K562 (cell line): ENCODE results near the gene LRRC3C. TPM values are rescaled to one million over a fixed set of nuclear protein-coding genes. Genes with fewer than 3 reads are reported as not detected.

Experiments used
- ATAC-seq: fragments of 200-7000 bp; cut with Tn5 transposase; 3 replicates; pipeline ENCODE4 v1.9.1; 2020; ENCODE audit warnings: moderate library complexity
- BruUV-seq: library from RNA; stranded (reverse); fragments of 400-500 nt; replicated peaks from 2 replicates; lab custom pipeline; 2021; lab: Mats Ljungman, UMichigan
- CTCF ChIA-PET: fragments of 300-600 bp; formaldehyde crosslinking; extraction: SDS; loops from one replicate; lab custom pipeline; 2021; ENCODE audit warnings: low intra/inter-chr PET ratio; lab: Yijun Ruan, JAX
- POLR2A ChIA-PET: fragments of 300-600, 350-650 bp; sonication (Branson Sonifier 250); formaldehyde crosslinking; extraction: SDS; loops from one replicate; lab custom pipeline; 2021; ENCODE audit warnings: antibody characterized with exemption, inconsistent platforms; lab: Yijun Ruan, JAX
- DNase-seq, 4 experiments: peaks; one replicate each; pipeline versions ENCODE4 v3.0.0 to v3.0.0-alpha.2; 2011 to 2018; ENCODE audit warnings: low spot score in 3 of 4, mixed read lengths in 3 of 4; ENCODE audit errors: extremely low read depth in 1 of 4
- FAIRE-seq: peaks from 2 replicates; lab custom pipeline; 2011; peaks lifted over from hg19 to GRCh38; lab: Jason Lieb, UNC
- H2AFZ ChIP-seq: 2 replicates; pipeline ENCODE4 v1.6.0; 2011; ENCODE audit warnings: low read depth, low read length, control low read depth, inconsistent platforms
- H3K27ac ChIP-seq: fragments of 200-600 bp; 3 replicates; pipeline ENCODE4 v1.8.0; 2011; ENCODE audit warnings: low read depth, mild to moderate bottlenecking, control low read depth, inconsistent platforms, low read length, moderate library complexity, mixed read lengths; ENCODE audit errors: extremely low read depth
- H3K27me3 ChIP-seq, 2 experiments: fragments of 300-600 bp in 1 of 2; 2 replicates in 1 of 2; 3 replicates in 1 of 2; pipeline versions ENCODE4 v1.6.0 to v1.8.0; 2011; ENCODE audit warnings: inconsistent platforms in 2 of 2, low read length in 2 of 2, mild to moderate bottlenecking in 1 of 2, mixed read lengths in 1 of 2, moderate library complexity in 1 of 2; ENCODE audit not compliant: control insufficient read depth in 2 of 2, insufficient read depth in 2 of 2
- H3K36me3 ChIP-seq: fragments of 300-600 bp; 3 replicates; pipeline ENCODE4 v1.8.0; 2011; ENCODE audit warnings: mild to moderate bottlenecking, low read length, inconsistent platforms; ENCODE audit not compliant: control insufficient read depth, insufficient read depth
- H3K4me1 ChIP-seq, 2 experiments: fragments of 200-600 bp in 1 of 2; replicated peaks in 1 of 2; 2 replicates in 1 of 2; 3 replicates in 1 of 2; pipeline versions ENCODE4 v1.5.1 to v1.8.0; 2011; ENCODE audit warnings: inconsistent platforms in 2 of 2, low read length in 2 of 2, mild to moderate bottlenecking in 1 of 2, mixed read lengths in 1 of 2, moderate library complexity in 1 of 2; ENCODE audit not compliant: control insufficient read depth in 2 of 2, insufficient read depth in 2 of 2
- H3K4me2 ChIP-seq: 2 replicates; pipeline ENCODE4 v1.6.1; 2011; ENCODE audit warnings: low read length, control low read depth, inconsistent platforms, mixed read lengths; ENCODE audit not compliant: insufficient read depth
- H3K4me3 ChIP-seq: fragments of 200-600 bp; sonication (generic), shearing (Covaris generic); 2 replicates; pipeline ENCODE4 v1.5.1; 2016; ENCODE audit warnings: control low read depth, inconsistent platforms
- H3K79me2 ChIP-seq: fragments of 200-600 bp; 3 replicates; pipeline ENCODE4 v1.8.0; 2011; ENCODE audit warnings: low read length, inconsistent platforms; ENCODE audit not compliant: control insufficient read depth, insufficient read depth
- H3K9ac ChIP-seq, 2 experiments: 2 replicates each; pipeline versions ENCODE4 v1.6.0 to v1.6.1; 2011; ENCODE audit warnings: low read depth in 2 of 2, low read length in 2 of 2, control low read depth in 1 of 2, inconsistent platforms in 1 of 2, mild to moderate bottlenecking in 1 of 2, mixed read lengths in 1 of 2; ENCODE audit not compliant: insufficient read depth in 1 of 2
- H3K9me1 ChIP-seq: one replicate; pipeline ENCODE4 v1.6.0; 2011; ENCODE audit warnings: inconsistent platforms, mild to moderate bottlenecking, low read length, moderate library complexity; ENCODE audit not compliant: control insufficient read depth, insufficient read depth
- H3K9me3 ChIP-seq: replicated peaks from 2 replicates; pipeline ENCODE4 v1.5.1; 2011; ENCODE audit warnings: low read depth, low read length, inconsistent platforms; ENCODE audit not compliant: control insufficient read depth, insufficient read depth
- H4K20me1 ChIP-seq: replicated peaks from 2 replicates; pipeline ENCODE4 v1.6.1; 2011; ENCODE audit warnings: low read length, inconsistent platforms, mixed read lengths; ENCODE audit not compliant: control insufficient read depth, insufficient read depth
- DPF2 ChIP-seq: fragments of 450-650 bp; IDR thresholded peaks from 2 replicates; pipeline ENCODE4 v1.6.1; 2016
- GABPB2 ChIP-seq: fragments of 250-450 bp; sonication (Bioruptor Pico); conservative IDR thresholded peaks from 2 replicates; pipeline ENCODE4 v1.5.1; 2021; ENCODE audit warnings: mild to moderate bottlenecking
- NFE2L1 ChIP-seq: fragments of 450-650 bp; IDR thresholded peaks from 2 replicates; pipeline ENCODE4 v1.6.1; 2016; ENCODE audit warnings: missing genetic modification characterization, low read depth, mild to moderate bottlenecking, missing compliant biosample characterization, moderate library complexity, borderline replicate concordance
- POLR2G ChIP-seq: fragments of 200-400 bp; formaldehyde crosslinking; IDR thresholded peaks from 2 replicates; pipeline ENCODE4 v1.6.1; 2017; ENCODE audit warnings: low read depth, mild to moderate bottlenecking, antibody characterized with exemption, low read length, moderate library complexity
- SIX5 ChIP-seq, 2 experiments: IDR thresholded peaks; 2 replicates each; pipeline ENCODE4 v1.6.1; 2011; ENCODE audit warnings: low read length in 2 of 2, borderline replicate concordance in 1 of 2, low read depth in 1 of 2, mild to moderate bottlenecking in 1 of 2, moderate library complexity in 1 of 2; ENCODE audit not compliant: insufficient read depth in 1 of 2
- SMAD1 ChIP-seq: fragments of 150-350 bp; IDR thresholded peaks from 2 replicates; pipeline ENCODE4 v1.6.1; 2014; ENCODE audit warnings: low read length, low read depth; ENCODE audit not compliant: partially characterized antibody
- ZNF184 ChIP-seq: sonication (generic); formaldehyde crosslinking; IDR thresholded peaks from 2 replicates; pipeline ENCODE4 v1.5.0; 2020; ENCODE audit warnings: missing genetic modification reagents
- ZNF780A ChIP-seq: fragments of 250-450 bp; sonication (Bioruptor Pico); IDR thresholded peaks from 2 replicates; pipeline ENCODE4 v1.5.0; 2021; ENCODE audit warnings: mild to moderate bottlenecking
- WGBS: fragments of 100-300 bp; shearing (Covaris generic); methylation state at CpG from one replicate; pipeline ENCODE4 v1.1.6; 2016; ENCODE audit warnings: low coverage, mixed read lengths; ENCODE audit not compliant: insufficient coverage; ENCODE audit errors: missing lambda C conversion rate; 5-methylcytosine and 5-hydroxymethylcytosine counted together
- in situ Hi-C: fragments of 300-500 bp; cut with MboI; formaldehyde crosslinking; loops from 4 replicates; pipeline ENCODE4 v1.15.0; 2018; ENCODE audit warnings: inconsistent platforms, mixed read lengths
- intact Hi-C: fragments of 100-400 bp; cut with micrococcal nuclease; formaldehyde crosslinking; loops from 2 replicates; pipeline ENCODE4 v1.14.2; 2022
- polyA plus RNA-seq, 8 experiments: library from polyadenylated mRNA; depleted of rRNA in 4 of 8; stranded (reverse) in 5 of 8; unstranded in 3 of 8; fragments of >200 nt; fragmentation: Nextera tagmentation in 2 of 8; fragmentation: Illumina TruSeq in 1 of 8; extraction: Ambion mirVana in 2 of 8; extraction: Trizol in 1 of 8; gene quantifications; 2 replicates each; pipeline versions ENCODE4 v1.2.1 to v1.2.3, GENCODE V29; 2011 to 2014; ENCODE audit warnings: inconsistent platforms in 1 of 8, missing spikeins in 1 of 8
- total RNA-seq, 7 experiments: library from RNA; depleted of rRNA in 6 of 7; stranded (reverse); fragments of >200 nt in 6 of 7; fragmentation: Illumina TruSeq in 2 of 7; extraction: Trizol in 2 of 7; gene quantifications; 2 replicates each; pipeline versions ENCODE4 v1.2.1 to v1.2.3, GENCODE V29; 2011 to 2021; ENCODE audit warnings: low replicate concordance in 1 of 7
- TF ChIP-seq, protein P1 (sequence below): fragments of 450-650 bp; IDR thresholded peaks from 2 replicates; pipeline ENCODE4 v1.6.1; 2016; ENCODE audit warnings: mild to moderate bottlenecking
- TF ChIP-seq, protein P2 (sequence below), 2 experiments: fragments of 450-650 bp; IDR thresholded peaks; 2 replicates each; pipeline ENCODE4 v1.6.1; 2018; ENCODE audit warnings: mild to moderate bottlenecking in 2 of 2, low read depth in 1 of 2; ENCODE audit not compliant: partially characterized antibody in 2 of 2

LRRC3C gene
- total and polyA plus RNA-seq, 9 of the 15 experiments (the other 6 are each of a cell fraction or from before 2014, with no cell fraction given), result not detected

DNA sequence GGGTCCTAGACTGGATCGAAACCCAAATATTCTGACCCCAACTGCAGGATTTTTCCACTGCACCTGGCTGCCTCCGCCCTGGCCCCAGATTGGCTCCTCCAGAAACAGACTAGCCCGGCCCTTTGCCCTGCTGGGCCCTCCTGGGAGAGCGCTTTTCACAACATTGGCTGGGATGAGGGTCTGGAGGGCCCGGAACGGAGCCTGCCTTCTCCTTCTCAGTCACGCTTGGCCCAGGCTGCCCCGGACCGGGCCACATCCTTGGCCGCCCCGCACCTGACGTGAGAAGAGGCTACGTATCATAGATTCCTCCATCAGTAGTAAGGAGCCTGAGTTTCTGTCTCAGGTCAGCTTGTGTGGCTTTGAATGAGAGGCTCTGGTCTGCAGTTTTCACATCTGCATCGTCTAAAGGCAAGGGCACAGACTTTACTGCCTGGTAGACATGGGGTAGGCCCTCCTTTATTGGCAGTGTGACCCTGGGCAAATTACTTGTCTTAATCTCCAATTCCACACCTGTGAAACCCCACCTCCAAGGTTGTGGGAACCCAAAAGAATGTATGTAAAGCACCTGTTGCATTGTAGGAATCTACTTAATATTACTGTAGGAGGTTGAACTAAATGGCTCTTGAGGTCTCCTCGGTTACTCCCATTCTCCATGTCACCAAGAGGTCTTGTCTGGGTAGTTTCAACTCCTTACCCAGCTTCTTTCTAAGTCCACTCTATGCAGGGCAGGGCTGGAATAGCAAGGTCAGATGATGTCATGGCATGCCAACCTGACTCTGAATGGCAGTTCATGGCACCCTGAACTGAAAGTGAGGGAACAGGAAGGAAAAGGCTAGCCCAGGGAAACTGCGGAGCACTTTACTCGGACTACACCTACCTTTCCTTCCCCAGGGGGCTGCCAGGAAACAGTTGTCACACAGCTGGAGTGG is 661 bp downstream of the LRRC3C start (continued):
- no peak for TF ChIP-seq ZNF780A (CRISPR knock-in tag)

DNA sequence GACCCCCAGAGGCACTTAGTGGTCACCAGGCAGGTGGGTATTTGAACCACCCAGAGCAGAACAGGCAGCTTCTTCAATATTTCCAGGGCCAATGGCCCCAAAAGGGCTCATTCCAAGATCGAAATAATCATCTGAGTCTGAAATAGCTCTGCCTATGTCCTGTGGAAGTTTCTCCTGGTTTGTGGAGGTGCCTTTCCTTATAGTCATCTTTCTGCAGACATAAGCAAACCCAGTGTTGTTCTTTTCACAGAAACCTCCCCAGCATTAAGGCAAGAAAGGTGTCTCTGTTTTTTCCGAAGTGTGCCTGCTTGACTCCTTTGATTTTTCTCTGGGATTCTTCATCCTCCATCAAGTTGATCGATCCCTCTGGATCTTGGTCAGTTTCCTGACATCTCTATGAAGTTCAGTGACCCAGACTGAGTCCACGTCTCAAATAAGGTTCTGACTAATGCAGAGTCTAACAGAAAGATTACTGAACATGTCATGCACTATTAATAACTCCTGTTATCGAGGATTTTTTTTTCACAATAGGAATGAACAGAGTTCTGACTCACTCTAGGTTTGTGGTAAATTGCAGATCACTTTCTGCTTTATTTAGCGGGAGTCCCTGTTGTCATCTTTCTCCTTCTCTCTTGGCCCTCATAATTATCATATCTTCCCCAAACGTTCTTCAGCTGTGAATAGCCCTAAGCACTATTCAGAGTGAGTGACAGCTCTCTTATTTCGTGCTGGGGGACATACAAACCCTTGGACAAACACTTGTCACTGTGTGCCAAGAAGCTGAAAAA is 1.5 kb downstream of the LRRC3C start:
- WGBS, result 8% methylated on average over 8 of the region's 8 CpGs
- Histone ChIP-seq H3K4me1 (peaks cover 27 to 45% of the 10 kb centered on the region in 2 experiments), H4K20me1 (0 out of 2 replicates have a peak, but pooled peaks cover 14% of the 10 kb centered on the region), H3K9ac (peak overlapping the region; percentile 83 to 97; a peak in 2 of 4 replicates), H2AFZ (peak overlapping the region; percentile 7; the same call in 1 of the 2 replicates), H3K9me3 (no peaks in the 10 kb centered on the region), H3K27me3 (no peaks in the 10 kb centered on the region), H3K27ac (peak overlapping the region; percentile 76), H3K4me3 (0 out of 2 replicates have a peak overlapping the region, but pooled peaks have one; percentile 97), H3K4me2 (peak overlapping the region; percentile 95), H3K79me2 (peaks cover 31% of the 10 kb centered on the region), H3K36me3 (peaks cover 4% of the 10 kb centered on the region; the same call in 2 of the 3 replicates), H3K9me1 (peaks cover 4% of the 10 kb centered on the region)
- POLR2A ChIA-PET, result interaction anchor here (0.6 kb wide), 2 partner anchors 13 to 742 kb away, joined by 3 read pairs; no protein-coding TSS in a partner anchor
- FAIRE-seq, result peak; percentile 85
- peak in 1 of 4 experiments; percentile 59 for DNase-seq
- CTCF ChIA-PET, result interaction anchor here (1.0 kb wide), 1 partner anchor 30 kb away, joined by 4 read pairs; no protein-coding TSS in a partner anchor
- in situ Hi-C loops (no loop called here), intact Hi-C loops (no loop called here)
- no peak for ATAC-seq
- BruUV-seq, result no TSS peak
- no peak for TF ChIP-seq GABPB2 (CRISPR knock-in tag)
- TF ChIP-seq, protein P1, sequence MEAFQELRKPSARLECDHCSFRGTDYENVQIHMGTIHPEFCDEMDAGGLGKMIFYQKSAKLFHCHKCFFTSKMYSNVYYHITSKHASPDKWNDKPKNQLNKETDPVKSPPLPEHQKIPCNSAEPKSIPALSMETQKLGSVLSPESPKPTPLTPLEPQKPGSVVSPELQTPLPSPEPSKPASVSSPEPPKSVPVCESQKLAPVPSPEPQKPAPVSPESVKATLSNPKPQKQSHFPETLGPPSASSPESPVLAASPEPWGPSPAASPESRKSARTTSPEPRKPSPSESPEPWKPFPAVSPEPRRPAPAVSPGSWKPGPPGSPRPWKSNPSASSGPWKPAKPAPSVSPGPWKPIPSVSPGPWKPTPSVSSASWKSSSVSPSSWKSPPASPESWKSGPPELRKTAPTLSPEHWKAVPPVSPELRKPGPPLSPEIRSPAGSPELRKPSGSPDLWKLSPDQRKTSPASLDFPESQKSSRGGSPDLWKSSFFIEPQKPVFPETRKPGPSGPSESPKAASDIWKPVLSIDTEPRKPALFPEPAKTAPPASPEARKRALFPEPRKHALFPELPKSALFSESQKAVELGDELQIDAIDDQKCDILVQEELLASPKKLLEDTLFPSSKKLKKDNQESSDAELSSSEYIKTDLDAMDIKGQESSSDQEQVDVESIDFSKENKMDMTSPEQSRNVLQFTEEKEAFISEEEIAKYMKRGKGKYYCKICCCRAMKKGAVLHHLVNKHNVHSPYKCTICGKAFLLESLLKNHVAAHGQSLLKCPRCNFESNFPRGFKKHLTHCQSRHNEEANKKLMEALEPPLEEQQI, result no peak
- TF ChIP-seq POLR2G, result no peak
- TF ChIP-seq SMAD1, result no peak
- TF ChIP-seq, protein P2, sequence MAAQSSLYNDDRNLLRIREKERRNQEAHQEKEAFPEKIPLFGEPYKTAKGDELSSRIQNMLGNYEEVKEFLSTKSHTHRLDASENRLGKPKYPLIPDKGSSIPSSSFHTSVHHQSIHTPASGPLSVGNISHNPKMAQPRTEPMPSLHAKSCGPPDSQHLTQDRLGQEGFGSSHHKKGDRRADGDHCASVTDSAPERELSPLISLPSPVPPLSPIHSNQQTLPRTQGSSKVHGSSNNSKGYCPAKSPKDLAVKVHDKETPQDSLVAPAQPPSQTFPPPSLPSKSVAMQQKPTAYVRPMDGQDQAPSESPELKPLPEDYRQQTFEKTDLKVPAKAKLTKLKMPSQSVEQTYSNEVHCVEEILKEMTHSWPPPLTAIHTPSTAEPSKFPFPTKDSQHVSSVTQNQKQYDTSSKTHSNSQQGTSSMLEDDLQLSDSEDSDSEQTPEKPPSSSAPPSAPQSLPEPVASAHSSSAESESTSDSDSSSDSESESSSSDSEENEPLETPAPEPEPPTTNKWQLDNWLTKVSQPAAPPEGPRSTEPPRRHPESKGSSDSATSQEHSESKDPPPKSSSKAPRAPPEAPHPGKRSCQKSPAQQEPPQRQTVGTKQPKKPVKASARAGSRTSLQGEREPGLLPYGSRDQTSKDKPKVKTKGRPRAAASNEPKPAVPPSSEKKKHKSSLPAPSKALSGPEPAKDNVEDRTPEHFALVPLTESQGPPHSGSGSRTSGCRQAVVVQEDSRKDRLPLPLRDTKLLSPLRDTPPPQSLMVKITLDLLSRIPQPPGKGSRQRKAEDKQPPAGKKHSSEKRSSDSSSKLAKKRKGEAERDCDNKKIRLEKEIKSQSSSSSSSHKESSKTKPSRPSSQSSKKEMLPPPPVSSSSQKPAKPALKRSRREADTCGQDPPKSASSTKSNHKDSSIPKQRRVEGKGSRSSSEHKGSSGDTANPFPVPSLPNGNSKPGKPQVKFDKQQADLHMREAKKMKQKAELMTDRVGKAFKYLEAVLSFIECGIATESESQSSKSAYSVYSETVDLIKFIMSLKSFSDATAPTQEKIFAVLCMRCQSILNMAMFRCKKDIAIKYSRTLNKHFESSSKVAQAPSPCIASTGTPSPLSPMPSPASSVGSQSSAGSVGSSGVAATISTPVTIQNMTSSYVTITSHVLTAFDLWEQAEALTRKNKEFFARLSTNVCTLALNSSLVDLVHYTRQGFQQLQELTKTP (IDR thresholded peaks at IDR 0.05; ENCODE audit: low read depth in 1 of 2, partially characterized antibody in 2 of 2), result no peak
- TF ChIP-seq DPF2, result peak; percentile 53; the same call in 1 of the 2 replicates
- TF ChIP-seq ZNF184 (CRISPR knock-in tag), result no peak
- TF ChIP-seq NFE2L1, result no peak
- TF ChIP-seq SIX5 (IDR thresholded peaks at IDR 0.05; ENCODE audit: borderline replicate concordance in 1 of 2, insufficient read depth in 1 of 2, low read depth in 1 of 2, low read length in 2 of 2), result no peak
